Measurements from ENCODE around the gene HHAT. TPM values are rescaled to one million over a fixed set of nuclear protein-coding genes. Genes with fewer than 3 reads are reported as not detected.

The HHAT gene
- total RNA-seq, 1 donor from 2014 or later = 2.3 TPM

GRCh38 chr1:210684466-210685294, 356.0 kb downstream of the HHAT start:
- no peak overlapping the region for H3K4me3 Mint-ChIP-seq (ENCODE audit: unreplicated experiment)
- H3K27me3 Mint-ChIP-seq (ENCODE audit: unreplicated experiment) = peaks cover 2% of the 10 kb centered on the region
- no peaks in the 10 kb centered on the region for H3K36me3 Mint-ChIP-seq (ENCODE audit: unreplicated experiment)
- peaks cover 2% of the 10 kb centered on the region for H3K9me3 Mint-ChIP-seq (ENCODE audit: unreplicated experiment)
- no peaks in the 10 kb centered on the region for H3K4me1 Mint-ChIP-seq (ENCODE audit: low read depth, unreplicated experiment)
- DNase-seq = no peak
- no peak overlapping the region for H3K27ac Mint-ChIP-seq (ENCODE audit: unreplicated experiment)
- no peak for TF ChIP-seq CTCF (IDR thresholded peaks at IDR 0.05; ENCODE audit: partially characterized antibody, unreplicated experiment)

- no peak for DNase-seq
- Mint-ChIP-seq H3K36me3 (ENCODE audit: unreplicated experiment) (no peaks in the 10 kb centered on the region), H3K4me3 (ENCODE audit: unreplicated experiment) (no peak overlapping the region), H3K27ac (ENCODE audit: unreplicated experiment) (no peak overlapping the region), H3K4me1 (ENCODE audit: low read depth, unreplicated experiment) (no peaks in the 10 kb centered on the region), H3K9me3 (ENCODE audit: unreplicated experiment) (peaks cover 2% of the 10 kb centered on the region), H3K27me3 (ENCODE audit: unreplicated experiment) (peaks cover 2% of the 10 kb centered on the region)
- no peak for TF ChIP-seq CTCF (IDR thresholded peaks at IDR 0.05; ENCODE audit: partially characterized antibody, unreplicated experiment)
These were observed 356.6 kb downstream of the HHAT start for GRCh38 chr1:210685295-210685650.

GRCh38 chr1:210686841-210687240, 358.1 kb downstream of the HHAT start:
- Mint-ChIP-seq H3K4me3 (ENCODE audit: unreplicated experiment) (no peak overlapping the region), H3K9me3 (ENCODE audit: unreplicated experiment) (no peaks in the 10 kb centered on the region)

GRCh38 chr1:210687582-210688279, 359.0 kb downstream of the HHAT start:
- no peak for DNase-seq
- H3K4me3 Mint-ChIP-seq (ENCODE audit: unreplicated experiment) = no peak overlapping the region
- H3K27me3 Mint-ChIP-seq (ENCODE audit: unreplicated experiment) = peaks cover 2% of the 10 kb centered on the region
- peaks cover 3% of the 10 kb centered on the region for H3K4me1 Mint-ChIP-seq (ENCODE audit: low read depth, unreplicated experiment)
- H3K36me3 Mint-ChIP-seq (ENCODE audit: unreplicated experiment) = no peaks in the 10 kb centered on the region
- TF ChIP-seq CTCF (IDR thresholded peaks at IDR 0.05; ENCODE audit: partially characterized antibody, unreplicated experiment) = no peak
- no peaks in the 10 kb centered on the region for H3K9me3 Mint-ChIP-seq (ENCODE audit: unreplicated experiment)
- no peak overlapping the region for H3K27ac Mint-ChIP-seq (ENCODE audit: unreplicated experiment)

More at GRCh38 chr1:210686841-210687240, 358.1 kb downstream of the HHAT start:
- Mint-ChIP-seq H3K27me3 (ENCODE audit: unreplicated experiment) (peaks cover 2% of the 10 kb centered on the region), H3K4me1 (ENCODE audit: low read depth, unreplicated experiment) (no peaks in the 10 kb centered on the region), H3K36me3 (ENCODE audit: unreplicated experiment) (no peaks in the 10 kb centered on the region), H3K27ac (ENCODE audit: unreplicated experiment) (no peak overlapping the region)
- no peak for TF ChIP-seq CTCF (IDR thresholded peaks at IDR 0.05; ENCODE audit: partially characterized antibody, unreplicated experiment)
- DNase-seq = no peak
